ENCODE results near the gene CABCOCO1. TPM values are rescaled to one million over a fixed set of nuclear protein-coding genes. Genes with fewer than 3 reads are reported as not detected.

Gene CABCOCO1
- total RNA-seq, 1 experiment from 2014 or later, result not detected

DNA sequence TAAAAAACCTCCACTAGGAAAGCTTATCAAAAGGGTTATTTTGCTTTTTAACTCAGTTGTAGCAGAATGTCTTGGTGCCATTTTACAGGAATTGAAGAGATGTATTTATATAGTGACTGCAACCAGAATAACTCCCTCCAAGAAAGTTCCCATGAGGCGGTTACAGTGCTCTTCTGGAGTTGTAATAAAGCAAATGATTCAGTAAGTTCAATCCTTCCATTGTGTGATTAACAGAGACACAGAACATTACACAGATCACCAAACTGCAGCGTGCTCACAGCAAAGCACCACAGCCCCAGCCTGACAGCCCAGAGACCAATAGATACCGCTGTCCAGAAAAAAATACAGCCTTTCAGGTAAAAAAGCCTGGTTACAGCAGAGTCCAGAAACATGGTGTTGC, 21.9 kb upstream of the CABCOCO1 start:
- no peak for TF ChIP-seq CTCF (IDR thresholded peaks at IDR 0.05; ENCODE audit: unreplicated experiment)
- no peak overlapping the region for H3K27ac Mint-ChIP-seq (ENCODE audit: low read depth, unreplicated experiment)
- CTCF ChIA-PET, result interaction anchor here (1.0 kb wide), 1 partner anchor 46 kb away, joined by 3 read pairs; no protein-coding TSS in a partner anchor
- peaks cover 19% of the 10 kb centered on the region for H3K4me1 Mint-ChIP-seq (ENCODE audit: insufficient read depth, unreplicated experiment)
- no peaks in the 10 kb centered on the region for H3K9me3 Mint-ChIP-seq (ENCODE audit: unreplicated experiment)
- DNase-seq (ENCODE audit: unreplicated experiment), result no peak
- H3K36me3 Mint-ChIP-seq (ENCODE audit: insufficient read depth, unreplicated experiment), result no peaks in the 10 kb centered on the region
- POLR2A ChIA-PET, result no interaction called here
- intact Hi-C loops (cut with micrococcal nuclease), result no loop called here
- H3K4me3 Mint-ChIP-seq (ENCODE audit: unreplicated experiment), result no peak overlapping the region
- no TSS peak for BruUV-seq (replicated peaks)
- H3K27me3 Mint-ChIP-seq (ENCODE audit: insufficient read depth, unreplicated experiment), result no peaks in the 10 kb centered on the region

GRCh38 chr10:61642150-61642571, 20.6 kb upstream of the CABCOCO1 start:
- TF ChIP-seq CTCF (IDR thresholded peaks at IDR 0.05; ENCODE audit: unreplicated experiment), result no peak
- intact Hi-C loops (cut with micrococcal nuclease), result no loop called here
- H3K36me3 Mint-ChIP-seq (ENCODE audit: insufficient read depth, unreplicated experiment), result no peaks in the 10 kb centered on the region
- no peak overlapping the region for H3K27ac Mint-ChIP-seq (ENCODE audit: low read depth, unreplicated experiment)
- CTCF ChIA-PET, result no interaction called here
- no peak overlapping the region for H3K4me3 Mint-ChIP-seq (ENCODE audit: unreplicated experiment)
- POLR2A ChIA-PET, result no interaction called here
- H3K27me3 Mint-ChIP-seq (ENCODE audit: insufficient read depth, unreplicated experiment), result no peaks in the 10 kb centered on the region
- no TSS peak for BruUV-seq (replicated peaks)
- H3K9me3 Mint-ChIP-seq (ENCODE audit: unreplicated experiment), result no peaks in the 10 kb centered on the region
- peaks cover 14% of the 10 kb centered on the region for H3K4me1 Mint-ChIP-seq (ENCODE audit: insufficient read depth, unreplicated experiment)
- DNase-seq (ENCODE audit: unreplicated experiment), result no peak

DNA sequence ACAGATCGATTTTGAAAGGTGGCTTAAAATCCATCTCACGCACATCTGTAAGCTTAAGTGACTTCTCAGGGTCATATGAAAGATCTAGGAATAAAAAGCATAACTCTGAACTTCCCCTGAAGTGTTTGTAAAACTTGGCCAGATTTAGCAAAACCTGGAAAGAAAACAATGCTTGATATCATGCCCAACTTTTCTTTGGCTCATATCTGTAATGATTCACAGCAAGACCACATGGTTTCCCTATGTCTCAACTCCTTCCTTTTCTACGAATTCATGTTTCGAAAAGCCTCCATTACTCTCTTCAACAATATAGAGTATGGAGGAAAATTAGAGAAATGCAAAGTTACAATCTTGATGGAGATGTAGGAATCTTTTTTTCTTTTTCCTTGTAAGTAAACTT, 20.1 kb upstream of the CABCOCO1 start:
- Mint-ChIP-seq H3K9me3 (ENCODE audit: unreplicated experiment) (no peaks in the 10 kb centered on the region), H3K27ac (ENCODE audit: low read depth, unreplicated experiment) (peak overlapping the region; percentile 61), H3K36me3 (ENCODE audit: insufficient read depth, unreplicated experiment) (no peaks in the 10 kb centered on the region), H3K4me3 (ENCODE audit: unreplicated experiment) (peak overlapping the region; percentile 21), H3K27me3 (ENCODE audit: insufficient read depth, unreplicated experiment) (no peaks in the 10 kb centered on the region), H3K4me1 (ENCODE audit: insufficient read depth, unreplicated experiment) (peaks cover 14% of the 10 kb centered on the region)
- peak; percentile 86 for DNase-seq (ENCODE audit: unreplicated experiment)
- ChIA-PET CTCF (no interaction called here), POLR2A (interaction anchor here (0.6 to 2.4 kb wide), 5 partner anchors 9 to 164 kb away, joined by 3 to 12 read pairs (median 5); no protein-coding TSS in a partner anchor)
- intact Hi-C loops (cut with micrococcal nuclease), result no loop called here
- TF ChIP-seq CTCF (IDR thresholded peaks at IDR 0.05; ENCODE audit: unreplicated experiment), result no peak
- no TSS peak for BruUV-seq (replicated peaks)

DNA sequence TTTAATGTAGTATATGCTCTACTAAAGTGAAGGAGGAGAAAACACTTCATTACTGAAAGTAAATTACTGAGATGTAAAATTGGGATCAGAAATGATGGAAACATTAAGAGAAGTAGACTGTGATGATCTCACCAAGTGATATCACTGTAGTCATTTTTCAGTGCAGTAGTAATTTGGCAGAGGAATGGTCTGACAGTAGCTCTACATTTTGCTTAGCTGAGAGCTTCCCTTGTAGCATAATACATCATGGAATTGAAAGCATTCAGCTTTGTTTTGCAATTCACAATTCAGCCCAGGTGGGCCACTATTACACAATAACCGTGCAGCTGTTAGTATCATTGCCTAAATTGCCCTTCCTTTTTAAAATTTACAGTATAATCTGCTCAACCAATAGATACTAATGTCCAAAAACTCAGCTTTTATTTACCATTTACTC, 19.4 kb upstream of the CABCOCO1 start:
- CTCF ChIA-PET, result interaction anchor here (0.8 kb wide), 1 partner anchor 35 kb away, joined by 3 read pairs; no protein-coding TSS in a partner anchor

More for the DNA sequence above, 19.4 kb upstream of the CABCOCO1 start:
- peak overlapping the region; percentile 61 for H3K27ac Mint-ChIP-seq (ENCODE audit: low read depth, unreplicated experiment)
- intact Hi-C loops (cut with micrococcal nuclease), result no loop called here
- no TSS peak for BruUV-seq (replicated peaks)
- H3K9me3 Mint-ChIP-seq (ENCODE audit: unreplicated experiment), result no peaks in the 10 kb centered on the region
- no peak overlapping the region for H3K4me3 Mint-ChIP-seq (ENCODE audit: unreplicated experiment)
- no peaks in the 10 kb centered on the region for H3K36me3 Mint-ChIP-seq (ENCODE audit: insufficient read depth, unreplicated experiment)
- POLR2A ChIA-PET, result interaction anchor here (0.6 to 2.4 kb wide), 7 partner anchors 8 to 165 kb away, joined by 3 to 12 read pairs (median 4); no protein-coding TSS in a partner anchor
- no peaks in the 10 kb centered on the region for H3K27me3 Mint-ChIP-seq (ENCODE audit: insufficient read depth, unreplicated experiment)
- peaks cover 14% of the 10 kb centered on the region for H3K4me1 Mint-ChIP-seq (ENCODE audit: insufficient read depth, unreplicated experiment)
- no peak for TF ChIP-seq CTCF (IDR thresholded peaks at IDR 0.05; ENCODE audit: unreplicated experiment)
- DNase-seq (ENCODE audit: unreplicated experiment), result peak; percentile 51
